CD4-positive, alpha-beta T cell (primary cell): ENCODE data around the gene MIA3. TPM values are rescaled to one million over a fixed set of nuclear protein-coding genes. Genes with fewer than 3 reads are reported as not detected.
A peak's percentile ranks its signal among the peaks of the same experiment; 100 is the strongest.

ENCODE experiments used
- ATAC-seq: fragments of 200-7000 bp; cut with Tn5 transposase; one replicate; pipeline ENCODE4 v1.10.0; 2022; ENCODE audit warnings: mild to moderate bottlenecking; ENCODE audit not compliant: poor library complexity
- CTCF ChIA-PET: fragments of 350-600 bp; sonication (Branson Sonifier 250); formaldehyde crosslinking; loops from one replicate; lab custom pipeline; 2021; ENCODE audit warnings: antibody characterized with exemption, inconsistent platforms; lab: Charles Lee
- POLR2A ChIA-PET: fragments of 350-600 bp; sonication (Branson Sonifier 250); formaldehyde crosslinking; loops from one replicate; lab custom pipeline; 2021; ENCODE audit warnings: antibody characterized with exemption, inconsistent platforms; lab: Charles Lee
- DNase-seq, 14 experiments: peaks; one replicate each; pipeline ENCODE4 v3.0.0-alpha.2; 2013 to 2020; ENCODE audit warnings: mixed read lengths in 2 of 14
- H3K27ac ChIP-seq, 2 donors: one replicate each; pipeline versions ENCODE4 v1.5.1 to v1.7.0; 2013; ENCODE audit warnings: low read length in 2 of 2, low read depth in 1 of 2, mild to moderate bottlenecking in 1 of 2
- H3K27me3 ChIP-seq, 2 experiments: 1 replicate in 1 of 2; 2 replicates in 1 of 2; pipeline versions ENCODE4 v1.6.1 to v1.7.0; 2013; ENCODE audit warnings: low read length in 2 of 2, control low read depth in 1 of 2, mild to moderate bottlenecking in 1 of 2, moderate library complexity in 1 of 2; ENCODE audit not compliant: insufficient read depth in 2 of 2, control insufficient read depth in 1 of 2
- H3K36me3 ChIP-seq: one replicate; pipeline ENCODE4 v1.6.1; 2013; ENCODE audit warnings: low read length, control low read depth; ENCODE audit not compliant: insufficient read depth
- H3K4me1 ChIP-seq: one replicate; pipeline ENCODE4 v1.6.1; 2013; ENCODE audit warnings: low read length, control low read depth; ENCODE audit not compliant: insufficient read depth
- H3K4me3 ChIP-seq: one replicate; pipeline ENCODE4 v1.5.1; 2013; ENCODE audit warnings: mild to moderate bottlenecking, low read length, moderate library complexity
- H3K9me3 ChIP-seq, 2 experiments: 1 replicate in 1 of 2; 2 replicates in 1 of 2; pipeline versions ENCODE4 v1.6.1 to v1.7.0; 2013; ENCODE audit warnings: low read length in 2 of 2, mild to moderate bottlenecking in 2 of 2, control low read depth in 1 of 2, moderate library complexity in 1 of 2; ENCODE audit not compliant: control insufficient read depth in 1 of 2, insufficient read depth in 1 of 2
- H3K27ac Mint-ChIP-seq: one replicate; pipeline ENCODE4 v1.8.0; 2020; ENCODE audit warnings: mixed read lengths
- H3K27me3 Mint-ChIP-seq: one replicate; pipeline ENCODE4 v1.8.0; 2021; ENCODE audit warnings: mixed read lengths
- H3K36me3 Mint-ChIP-seq: one replicate; pipeline ENCODE4 v1.8.0; 2021; ENCODE audit warnings: low read depth, mixed read lengths
- H3K4me1 Mint-ChIP-seq: one replicate; pipeline ENCODE4 v1.8.0; 2021; ENCODE audit warnings: low read depth, mixed read lengths
- H3K4me3 Mint-ChIP-seq: one replicate; pipeline ENCODE4 v1.8.0; 2020; ENCODE audit warnings: mild to moderate bottlenecking, mixed read lengths
- H3K9me3 Mint-ChIP-seq: one replicate; pipeline ENCODE4 v1.8.0; 2020; ENCODE audit warnings: mixed read lengths
- CTCF ChIP-seq: fragments of 200-600 bp; IDR thresholded peaks from one replicate; pipeline ENCODE4 v1.8.0; 2022; ENCODE audit warnings: antibody characterized with exemption, mild to moderate bottlenecking
- intact Hi-C, 2 experiments: fragments of 100-400 bp; cut with DNase I in 1 of 2; cut with micrococcal nuclease in 1 of 2; formaldehyde crosslinking; loops; one replicate each; pipeline versions ENCODE4 v1.15.1 to v1.9.0; 2023 to 2025; cut with DNase I, micrococcal nuclease
- total RNA-seq, 174 experiments: library from RNA in 2 of 174; stranded (reverse) in 2 of 174; gene quantifications; one replicate each; pipeline ENCODE4 v1.2.3 and lab custom pipeline; 2021 to 2026

MIA3 gene
- total RNA-seq, 2 experiments from 2014 or later = 123 to 135 TPM

DNA sequence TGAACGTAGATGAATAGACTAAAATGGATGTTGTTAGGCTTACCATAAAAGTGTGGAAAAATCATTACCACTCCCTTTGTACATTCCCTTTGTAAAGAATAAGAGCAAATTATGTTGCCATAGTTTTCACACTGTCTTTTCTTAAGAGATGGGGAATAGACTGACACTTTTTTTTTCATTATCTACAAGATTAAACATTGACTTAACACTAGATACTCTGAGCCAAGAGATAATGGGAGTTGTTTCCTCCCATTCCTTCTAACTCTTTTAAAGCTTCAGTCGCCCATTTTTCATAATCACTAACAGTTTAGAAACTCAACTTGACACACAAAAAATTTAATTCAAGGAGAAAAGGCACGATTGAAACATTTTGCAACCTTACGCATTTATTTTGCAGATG is 84.3 kb downstream of the MIA3 start:
- ATAC-seq = no peak
- no peak for TF ChIP-seq CTCF
- Mint-ChIP-seq H3K36me3 (peaks cover 77% of the 10 kb centered on the region), H3K27ac (no peak overlapping the region), H3K4me3 (no peak overlapping the region), H3K27me3 (no peaks in the 10 kb centered on the region), H3K4me1 (peaks cover 47% of the 10 kb centered on the region), H3K9me3 (no peaks in the 10 kb centered on the region)
- CTCF ChIA-PET = no interaction called here
- peaks cover 5% of the 10 kb centered on the region for H3K4me1 ChIP-seq
- H3K27me3 ChIP-seq = no peaks in the 10 kb centered on the region
- peaks cover 43% of the 10 kb centered on the region for H3K36me3 ChIP-seq
- H3K4me3 ChIP-seq = no peak overlapping the region
- no peak for DNase-seq
- intact Hi-C loops = no loop called here
- POLR2A ChIA-PET = no interaction called here
- no peaks in the 10 kb centered on the region for H3K9me3 ChIP-seq
- no peak overlapping the region for H3K27ac ChIP-seq

GRCh38 chr1:222704260-222704659 is 86.4 kb downstream of the MIA3 start:
- peak overlapping the region; percentile 48 for H3K27ac Mint-ChIP-seq
- H3K9me3 Mint-ChIP-seq = no peaks in the 10 kb centered on the region
- H3K36me3 Mint-ChIP-seq = peaks cover 71% of the 10 kb centered on the region
- H3K27me3 ChIP-seq = no peaks in the 10 kb centered on the region
- no peaks in the 10 kb centered on the region for H3K27me3 Mint-ChIP-seq
- H3K4me3 Mint-ChIP-seq = no peak overlapping the region
- peaks cover 12% of the 10 kb centered on the region for H3K4me1 ChIP-seq
- no peak for TF ChIP-seq CTCF
- ChIA-PET CTCF (interaction anchor here (1.0 kb wide), 1 partner anchor 8 kb away, joined by 5 read pairs; the partner anchor contains the start of genes AIDA and BROX), POLR2A (interaction anchor here (1.3 kb wide), 1 partner anchor 9 kb away, joined by 9 read pairs; no protein-coding TSS in a partner anchor)
- intact Hi-C loops = no loop called here
- ATAC-seq (no peak), DNase-seq (no peak)
- H3K4me1 Mint-ChIP-seq = peaks cover 54% of the 10 kb centered on the region
- peaks cover 45% of the 10 kb centered on the region for H3K36me3 ChIP-seq
- no peak overlapping the region for H3K27ac ChIP-seq
- no peak overlapping the region for H3K4me3 ChIP-seq
- H3K9me3 ChIP-seq = no peaks in the 10 kb centered on the region

DNA sequence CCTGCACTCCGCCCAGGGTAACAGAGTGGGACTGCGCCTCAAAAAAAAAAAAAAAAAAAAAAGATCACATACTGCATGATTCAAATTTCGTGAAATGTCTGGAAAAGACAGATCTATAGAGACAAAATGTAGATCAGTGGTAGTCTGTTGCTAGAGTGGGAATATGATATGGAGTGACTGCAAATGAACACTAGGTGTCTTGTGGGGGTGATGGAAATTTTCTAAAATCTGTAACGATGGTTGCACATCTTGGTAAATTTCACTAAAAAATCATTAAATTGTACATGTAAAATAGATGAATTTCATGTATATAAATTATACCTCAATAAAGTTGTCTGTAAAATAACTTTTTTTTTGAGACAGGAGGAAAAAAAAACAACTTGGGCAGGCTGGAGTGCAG is 88.9 kb downstream of the MIA3 start:
- no peak overlapping the region for H3K4me3 ChIP-seq
- ATAC-seq (no peak), DNase-seq (peak in 1 of 14 experiments; percentile 10)
- Mint-ChIP-seq H3K27me3 (no peaks in the 10 kb centered on the region), H3K4me1 (peaks cover 73% of the 10 kb centered on the region), H3K36me3 (peaks cover 73% of the 10 kb centered on the region), H3K4me3 (peak overlapping the region; percentile 16), H3K9me3 (no peaks in the 10 kb centered on the region), H3K27ac (no peak overlapping the region)
- POLR2A ChIA-PET = no interaction called here
- CTCF ChIA-PET = interaction anchor here (0.6 kb wide), 1 partner anchor 63 kb away, joined by 3 read pairs; no protein-coding TSS in a partner anchor
- H3K27ac ChIP-seq = no peak overlapping the region
- H3K9me3 ChIP-seq = no peaks in the 10 kb centered on the region
- H3K36me3 ChIP-seq = peaks cover 34% of the 10 kb centered on the region
- H3K4me1 ChIP-seq = peaks cover 21% of the 10 kb centered on the region
- no peak for TF ChIP-seq CTCF
- intact Hi-C loops = no loop called here
- H3K27me3 ChIP-seq = no peaks in the 10 kb centered on the region
